ENCODE results near the gene ANAPC15. TPM values are rescaled to one million over a fixed set of nuclear protein-coding genes. Genes with fewer than 3 reads are reported as not detected.
"Not testable (repeated sequence)": the region's sequence is repeated elsewhere in the genome, so short reads cannot be mapped to it uniquely, and the experiment has no call there.

Gene ANAPC15
- total RNA-seq, result 52.1 and 54.9 TPM in 2 replicates

DNA sequence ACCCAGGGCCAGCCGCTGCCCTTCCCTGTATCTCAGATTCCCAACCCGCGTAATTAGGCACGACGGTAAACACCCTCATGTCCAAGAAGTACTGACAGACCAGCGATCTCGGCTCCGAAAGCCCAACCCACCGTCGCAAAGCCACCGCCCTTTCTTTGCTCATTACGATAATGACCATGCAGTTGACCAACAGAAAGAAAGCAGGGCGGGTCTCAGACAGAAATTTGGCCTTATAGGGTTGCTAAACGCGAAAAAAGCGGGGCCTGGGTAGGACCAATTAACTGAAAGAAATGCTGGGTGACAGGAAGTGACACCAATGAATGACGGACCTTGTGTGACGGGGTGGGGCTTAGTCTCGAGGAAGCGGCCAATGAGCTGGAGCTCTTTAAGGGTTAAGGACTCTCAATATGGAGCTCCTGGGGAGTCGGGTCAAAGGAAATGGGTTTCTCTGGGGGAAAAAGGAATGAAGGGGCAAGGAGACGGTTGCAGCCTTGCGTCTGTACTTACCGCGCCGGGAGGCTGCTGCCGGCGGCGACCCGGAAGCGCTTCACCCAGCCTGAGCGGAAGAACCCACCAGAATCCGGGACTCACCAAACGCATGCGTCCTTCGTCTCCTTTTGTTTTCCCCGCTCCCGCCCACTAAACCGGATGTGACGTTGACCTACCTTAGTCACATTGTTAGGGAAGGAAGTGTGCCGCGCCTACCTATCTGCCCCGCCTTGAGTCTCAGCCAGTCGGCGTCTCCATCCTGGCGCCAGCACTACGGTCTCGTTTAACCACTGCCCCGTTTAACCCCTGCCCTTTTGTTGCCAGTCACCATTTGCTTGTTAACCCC, at the start of gene ANAPC15:
TSS of gene ANAPC15 (minus strand) at position 553 of the 835 bp plus-strand sequence. CDS start 1,419 bp downstream, outside the sequence.
- intact Hi-C loops (cut with micrococcal nuclease), result loop anchor here (1.0 to 2.0 kb wide), 6 partner anchors 9 to 184 kb away; partner anchors contain the start of genes LAMTOR1, LRRC51, NUMA1 and XNDC1N
- Mint-ChIP-seq H3K27me3 (no peaks in the 10 kb centered on the region), H3K4me3 (peak within 1 kb of the TSS; percentile 98), H3K9me3 (peaks cover 13% of the 10 kb centered on the region), H3K4me1 (peaks cover 18% of the 10 kb centered on the region), H3K36me3 (ENCODE audit: low read depth) (peaks cover 8% of the 10 kb centered on the region), H3K27ac (peak within 1 kb of the TSS; percentile 99)
- DNase-seq, result peak; percentile 100

DNA sequence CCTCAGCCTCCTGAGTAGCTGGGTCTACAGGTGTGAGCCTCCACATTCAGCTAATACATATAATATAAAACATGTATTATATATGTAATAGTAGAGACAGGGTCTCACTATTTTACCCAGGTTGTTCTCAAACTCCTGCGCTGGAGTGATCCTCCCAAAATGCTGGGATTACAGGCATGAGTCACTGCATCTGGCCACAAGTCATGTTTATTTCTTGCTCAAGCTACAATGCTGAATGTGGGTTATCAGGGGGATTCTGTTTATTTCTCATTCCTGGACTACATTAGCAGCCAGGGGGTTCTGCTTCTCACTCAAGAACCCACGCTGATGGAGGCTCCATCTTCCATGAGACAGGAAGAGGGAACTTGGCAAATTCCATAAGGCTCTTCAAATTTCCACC, 47.8 kb upstream of the ANAPC15 start:
- no peak overlapping the region for H3K4me3 Mint-ChIP-seq
- peaks cover 18% of the 10 kb centered on the region for H3K27me3 Mint-ChIP-seq
- intact Hi-C loops (cut with micrococcal nuclease), result no loop called here
- no peaks in the 10 kb centered on the region for H3K9me3 Mint-ChIP-seq
- H3K27ac Mint-ChIP-seq, result no peak overlapping the region
- no peaks in the 10 kb centered on the region for H3K4me1 Mint-ChIP-seq
- H3K36me3 Mint-ChIP-seq (ENCODE audit: low read depth), result no peaks in the 10 kb centered on the region
- DNase-seq, result no peak

DNA sequence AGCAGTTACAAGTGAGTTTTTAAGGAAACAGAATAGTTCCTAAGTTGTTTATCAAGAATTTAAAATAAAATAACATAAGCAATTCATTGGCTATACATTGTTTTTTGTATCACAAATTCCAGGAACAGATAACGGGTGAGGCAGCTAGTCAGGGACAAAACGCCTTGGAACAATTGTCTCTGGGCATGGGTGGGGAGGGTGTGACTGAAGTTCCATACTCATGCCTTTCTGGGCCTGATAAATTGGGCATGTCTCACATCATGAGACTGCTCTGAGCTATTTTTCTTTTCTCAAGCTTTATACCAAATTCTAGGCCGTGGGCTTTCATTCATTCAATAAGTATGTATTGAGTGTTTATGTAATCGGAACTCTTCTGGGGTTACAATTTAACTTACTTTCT, 44.6 kb upstream of the ANAPC15 start:
- peaks cover 19% of the 10 kb centered on the region for H3K27me3 Mint-ChIP-seq
- no peak for DNase-seq
- intact Hi-C loops (cut with micrococcal nuclease), result no loop called here
- no peak overlapping the region for H3K4me3 Mint-ChIP-seq
- H3K36me3 Mint-ChIP-seq (ENCODE audit: low read depth), result no peaks in the 10 kb centered on the region
- H3K27ac Mint-ChIP-seq, result no peak overlapping the region
- H3K4me1 Mint-ChIP-seq, result no peaks in the 10 kb centered on the region
- no peaks in the 10 kb centered on the region for H3K9me3 Mint-ChIP-seq

DNA sequence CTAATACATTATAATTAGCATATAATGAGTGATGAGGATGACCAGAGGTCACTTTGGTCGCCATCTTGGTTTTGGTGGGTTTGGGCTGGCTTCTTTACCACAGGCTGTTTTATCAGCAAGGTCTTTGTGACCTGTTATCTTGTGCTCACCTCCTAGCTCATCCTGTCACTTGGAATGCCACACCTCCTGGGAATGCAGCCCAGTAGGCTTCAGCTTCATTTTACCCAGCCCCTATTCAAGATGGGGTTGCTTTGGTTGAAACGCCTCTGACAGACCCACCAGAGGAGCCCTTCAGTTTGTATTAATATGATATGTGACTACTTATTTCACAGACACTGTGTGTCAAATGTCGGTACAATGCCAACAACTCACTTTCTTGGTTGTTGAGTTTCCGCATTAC, 43.3 kb upstream of the ANAPC15 start:
- Mint-ChIP-seq H3K27me3 (peaks cover 19% of the 10 kb centered on the region), H3K4me3 (no peak overlapping the region), H3K4me1 (no peaks in the 10 kb centered on the region), H3K36me3 (ENCODE audit: low read depth) (no peaks in the 10 kb centered on the region), H3K9me3 (no peaks in the 10 kb centered on the region), H3K27ac (no peak overlapping the region)
- DNase-seq, result no peak
- intact Hi-C loops (cut with micrococcal nuclease), result no loop called here

DNA sequence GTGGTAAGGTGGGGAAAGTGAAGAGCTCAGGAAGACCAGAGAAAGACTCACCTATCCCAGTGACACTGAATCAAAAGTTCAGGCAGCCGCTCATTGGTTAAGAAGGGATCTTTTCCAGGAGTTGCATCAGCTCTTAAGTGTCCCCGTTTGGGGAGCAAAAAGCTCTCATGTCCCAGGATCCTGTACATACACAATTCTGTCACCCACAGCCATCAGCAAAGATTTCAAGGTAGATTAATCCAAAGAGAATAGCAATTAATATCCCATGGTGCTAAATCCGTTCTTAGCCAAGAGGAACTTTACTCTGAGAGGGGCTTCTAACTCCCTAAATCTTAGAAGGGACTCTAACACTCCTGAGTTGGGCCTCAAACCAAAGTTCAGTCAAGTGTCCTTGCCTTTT, 42.3 kb upstream of the ANAPC15 start:
- H3K9me3 Mint-ChIP-seq, result no peaks in the 10 kb centered on the region
- no peaks in the 10 kb centered on the region for H3K4me1 Mint-ChIP-seq
- H3K27ac Mint-ChIP-seq, result no peak overlapping the region
- H3K4me3 Mint-ChIP-seq, result no peak overlapping the region
- DNase-seq, result no peak
- H3K27me3 Mint-ChIP-seq, result peaks cover 13% of the 10 kb centered on the region
- no peaks in the 10 kb centered on the region for H3K36me3 Mint-ChIP-seq (ENCODE audit: low read depth)
- intact Hi-C loops (cut with micrococcal nuclease), result no loop called here

DNA sequence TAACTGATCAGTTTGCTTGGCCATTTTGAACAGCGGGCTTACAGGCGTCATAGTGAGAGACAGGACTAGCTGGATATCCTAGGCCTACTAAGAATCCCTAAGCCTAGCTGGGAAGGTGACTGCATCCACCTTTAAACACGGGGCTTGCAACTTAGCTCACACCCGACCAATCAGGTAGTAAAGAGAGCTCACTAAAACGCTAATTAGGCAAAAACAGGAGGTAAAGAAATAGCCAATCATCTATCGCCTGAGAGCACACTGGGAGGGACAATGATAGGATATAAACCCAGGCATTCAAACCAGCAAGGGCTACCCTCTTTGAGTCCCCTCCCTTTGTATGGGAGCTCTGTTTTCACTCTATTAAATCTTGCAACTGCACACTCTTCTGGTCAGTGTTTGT, 41.4 kb upstream of the ANAPC15 start:
- intact Hi-C loops (cut with micrococcal nuclease); H3K4me1 Mint-ChIP-seq; H3K4me3 Mint-ChIP-seq; H3K9me3 Mint-ChIP-seq; DNase-seq; H3K36me3 Mint-ChIP-seq (ENCODE audit: low read depth); H3K27ac Mint-ChIP-seq: not testable (repeated sequence)
- peaks cover 15% of the 10 kb centered on the region for H3K27me3 Mint-ChIP-seq

DNA sequence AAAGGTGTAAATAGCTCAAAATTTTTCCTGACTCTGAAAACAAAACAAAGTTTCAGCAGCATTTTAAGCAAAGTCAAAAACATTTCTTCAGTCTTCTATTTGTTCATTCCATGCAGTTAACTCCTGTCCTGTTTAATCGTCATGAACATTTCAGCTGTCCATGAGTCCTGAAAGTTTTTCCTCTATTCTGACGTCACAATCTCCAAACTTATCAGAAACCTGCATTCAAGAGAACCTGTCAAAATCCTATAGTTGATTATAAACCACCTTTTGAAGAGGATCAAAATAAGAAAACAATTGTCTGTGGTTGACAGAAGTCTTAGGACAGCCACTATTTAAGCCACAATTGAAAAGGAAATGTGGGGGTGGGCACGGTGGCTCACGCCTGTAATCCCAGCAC, 38.4 kb upstream of the ANAPC15 start:
- H3K27ac Mint-ChIP-seq, result no peak overlapping the region
- intact Hi-C loops (cut with micrococcal nuclease), result no loop called here
- H3K36me3 Mint-ChIP-seq (ENCODE audit: low read depth), result no peaks in the 10 kb centered on the region
- peaks cover 13% of the 10 kb centered on the region for H3K27me3 Mint-ChIP-seq
- no peaks in the 10 kb centered on the region for H3K4me1 Mint-ChIP-seq
- H3K4me3 Mint-ChIP-seq, result no peak overlapping the region
- no peak for DNase-seq
- H3K9me3 Mint-ChIP-seq, result no peaks in the 10 kb centered on the region

DNA sequence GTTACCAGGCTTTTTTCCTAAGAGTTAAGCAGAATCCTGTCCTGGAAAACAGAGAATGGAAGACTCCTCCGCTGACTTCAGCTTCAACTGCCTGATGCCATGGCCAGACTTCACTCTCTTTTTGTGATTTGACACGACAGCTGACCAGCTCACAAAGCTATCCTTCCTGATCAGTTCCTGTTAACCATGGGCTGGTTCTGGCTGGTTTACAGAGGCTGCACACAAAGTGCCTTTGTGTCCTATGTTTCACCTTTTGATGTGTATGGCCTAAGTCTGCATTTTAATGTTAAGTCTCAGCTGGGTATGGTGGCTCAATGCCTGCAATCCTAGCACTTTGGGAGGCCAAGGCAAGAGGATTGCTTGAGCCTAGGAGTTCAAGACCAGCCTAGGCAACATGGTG, 34.1 kb upstream of the ANAPC15 start:
- peaks cover 7% of the 10 kb centered on the region for H3K27me3 Mint-ChIP-seq
- H3K9me3 Mint-ChIP-seq, result no peaks in the 10 kb centered on the region
- no peak overlapping the region for H3K27ac Mint-ChIP-seq
- peaks cover 10% of the 10 kb centered on the region for H3K4me1 Mint-ChIP-seq
- DNase-seq, result no peak
- H3K4me3 Mint-ChIP-seq, result no peak overlapping the region
- no peaks in the 10 kb centered on the region for H3K36me3 Mint-ChIP-seq (ENCODE audit: low read depth)
- intact Hi-C loops (cut with micrococcal nuclease), result no loop called here

DNA sequence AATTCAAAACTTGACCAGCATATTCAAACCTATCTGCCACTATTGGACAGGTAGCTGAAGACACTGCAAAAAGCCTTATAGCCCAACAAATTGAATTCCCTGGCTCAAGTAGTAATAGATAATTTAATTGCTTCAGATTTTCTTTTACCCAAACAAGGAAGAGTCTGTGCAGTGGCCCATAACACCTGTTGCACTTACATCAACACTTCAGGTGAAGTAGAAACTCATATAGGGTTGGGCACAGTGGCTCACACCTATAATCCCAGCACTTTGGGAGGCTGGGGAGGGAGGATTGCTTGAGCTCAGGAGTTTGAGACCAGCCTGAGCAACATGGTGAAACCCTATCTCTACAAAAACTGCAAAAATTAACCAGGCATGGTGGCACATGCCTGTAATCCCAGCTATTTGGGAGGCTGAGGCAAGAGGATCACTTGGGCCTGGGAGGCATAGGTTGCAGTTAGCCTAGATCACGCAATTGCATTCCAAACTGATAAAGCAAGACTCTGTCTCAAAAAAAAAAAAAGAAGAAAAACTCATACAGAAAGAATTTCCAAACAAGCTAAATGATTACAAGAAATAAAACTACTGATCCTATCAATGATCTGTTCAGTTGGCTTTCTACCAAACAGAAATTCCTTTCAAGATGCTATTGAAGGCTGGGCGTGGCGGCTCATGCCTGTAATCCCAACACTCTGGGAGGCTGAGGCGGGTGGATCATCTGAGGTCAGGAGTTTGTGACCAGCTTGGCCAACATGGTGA, 32.5 kb upstream of the ANAPC15 start:
- Mint-ChIP-seq H3K36me3 (ENCODE audit: low read depth) (no peaks in the 10 kb centered on the region), H3K9me3 (no peaks in the 10 kb centered on the region), H3K4me1 (peaks cover 22% of the 10 kb centered on the region), H3K4me3 (no peak overlapping the region), H3K27ac (no peak overlapping the region), H3K27me3 (peaks cover 5% of the 10 kb centered on the region)
- intact Hi-C loops (cut with micrococcal nuclease), result loop anchor here (1.0 to 5.0 kb wide), 2 partner anchors 43 to 120 kb away; partner anchors contain the start of gene LAMTOR1
- no peak for DNase-seq

DNA sequence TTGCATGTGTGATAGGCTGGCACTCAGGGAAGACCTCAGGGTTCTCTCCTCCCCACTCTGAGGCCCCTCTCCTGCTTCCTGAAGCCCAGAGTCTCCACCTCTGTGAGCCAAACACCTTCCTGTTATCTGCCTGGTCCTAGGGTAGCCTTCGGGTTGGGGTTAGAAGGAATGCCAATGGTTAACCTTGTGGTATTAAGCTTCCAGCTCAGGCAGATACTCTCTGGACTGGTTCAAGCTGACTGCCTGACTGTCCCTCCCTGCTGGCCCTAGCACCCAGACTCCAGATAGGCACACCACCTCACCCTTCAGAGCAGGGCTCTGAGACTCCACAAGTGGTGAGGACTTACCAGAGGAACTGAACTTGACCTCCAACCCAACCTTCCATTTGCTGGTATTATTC, 30.0 kb upstream of the ANAPC15 start:
- H3K27ac Mint-ChIP-seq; H3K4me3 Mint-ChIP-seq; H3K36me3 Mint-ChIP-seq (ENCODE audit: low read depth); H3K27me3 Mint-ChIP-seq; H3K9me3 Mint-ChIP-seq; DNase-seq: not testable (repeated sequence)
- intact Hi-C loops (cut with micrococcal nuclease), result loop anchor here (5.0 kb wide), 1 partner anchor 40 kb away; the partner anchor contains the start of gene LAMTOR1
- H3K4me1 Mint-ChIP-seq, result peaks cover 25% of the 10 kb centered on the region

DNA sequence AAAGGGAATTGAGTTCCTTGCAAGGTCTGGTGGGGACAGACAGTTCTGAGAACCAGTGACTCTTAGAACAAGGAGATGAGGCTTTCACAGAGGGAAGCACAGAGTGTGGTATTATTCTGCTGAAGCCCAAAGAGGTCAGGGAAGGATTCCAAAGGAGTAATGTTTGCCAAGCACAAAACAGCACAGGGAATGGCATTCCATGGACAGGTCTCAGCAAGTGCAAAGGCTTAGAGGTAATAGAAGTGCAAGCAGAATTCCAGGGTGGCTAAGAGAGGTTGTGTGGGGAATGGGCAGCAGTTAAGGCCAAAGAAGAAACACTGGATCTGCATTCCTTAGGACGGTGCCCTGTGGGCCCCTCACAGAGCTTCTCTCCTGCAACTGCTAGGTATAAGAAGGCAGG, 29.6 kb upstream of the ANAPC15 start:
- intact Hi-C loops (cut with micrococcal nuclease), result loop anchor here (5.0 kb wide), 1 partner anchor 40 kb away; the partner anchor contains the start of gene LAMTOR1
- H3K4me3 Mint-ChIP-seq; H3K9me3 Mint-ChIP-seq; DNase-seq; H3K27ac Mint-ChIP-seq; H3K27me3 Mint-ChIP-seq; H3K36me3 Mint-ChIP-seq (ENCODE audit: low read depth): not testable (repeated sequence)
- peaks cover 25% of the 10 kb centered on the region for H3K4me1 Mint-ChIP-seq

DNA sequence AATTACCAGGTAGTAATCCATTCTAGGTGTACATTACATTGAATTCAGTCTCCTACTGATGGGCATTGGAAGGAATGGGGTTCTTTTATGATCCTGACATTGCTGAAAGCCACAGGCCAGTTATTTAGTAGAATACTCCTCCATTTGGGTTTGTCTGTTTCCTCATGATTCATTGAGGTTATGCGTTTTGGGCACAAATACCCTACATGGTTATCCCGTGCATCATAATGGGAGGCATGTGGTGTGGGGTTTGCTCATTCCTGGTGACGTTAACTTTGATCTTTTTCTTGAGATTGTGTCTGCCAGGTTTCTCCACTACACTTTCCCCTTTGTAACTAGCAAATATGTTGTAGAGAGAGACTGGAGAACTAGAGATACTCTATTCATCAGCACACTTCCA, 28.6 kb upstream of the ANAPC15 start:
- peak overlapping the region; percentile 60 for H3K27ac Mint-ChIP-seq
- DNase-seq, result peak; percentile 70
- peaks cover 2% of the 10 kb centered on the region for H3K27me3 Mint-ChIP-seq
- no peaks in the 10 kb centered on the region for H3K36me3 Mint-ChIP-seq (ENCODE audit: low read depth)
- intact Hi-C loops (cut with micrococcal nuclease), result loop anchor here (1.0 to 5.0 kb wide), 2 partner anchors 29 to 39 kb away; partner anchors contain the start of genes ANAPC15 and LAMTOR1
- no peaks in the 10 kb centered on the region for H3K9me3 Mint-ChIP-seq
- peak overlapping the region; percentile 18 for H3K4me3 Mint-ChIP-seq
- peaks cover 27% of the 10 kb centered on the region for H3K4me1 Mint-ChIP-seq

DNA sequence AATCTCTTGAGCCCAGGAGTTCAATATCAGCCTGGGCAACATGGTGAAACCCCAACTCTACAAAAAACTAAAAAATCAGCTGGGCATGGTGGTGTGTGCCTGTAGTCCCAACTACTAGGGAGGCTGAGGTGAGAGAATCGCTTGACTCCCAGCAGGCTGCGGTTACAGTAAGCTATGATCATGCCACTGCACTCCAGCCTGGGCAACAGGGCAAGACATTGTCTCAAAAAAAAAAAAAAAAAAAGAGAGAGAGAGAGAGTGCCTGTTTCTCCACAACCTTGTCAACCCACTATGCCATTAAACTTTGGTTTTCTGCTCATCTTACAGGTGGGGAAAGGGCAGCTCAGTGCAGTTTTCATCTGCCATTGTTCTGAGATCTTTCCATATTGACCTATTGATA, 28.2 kb upstream of the ANAPC15 start:
- H3K36me3 Mint-ChIP-seq (ENCODE audit: low read depth), result no peaks in the 10 kb centered on the region
- peaks cover 27% of the 10 kb centered on the region for H3K4me1 Mint-ChIP-seq
- peak overlapping the region; percentile 18 for H3K4me3 Mint-ChIP-seq
- peak overlapping the region; percentile 60 for H3K27ac Mint-ChIP-seq
- no peaks in the 10 kb centered on the region for H3K9me3 Mint-ChIP-seq
- intact Hi-C loops (cut with micrococcal nuclease), result loop anchor here (1.0 to 5.0 kb wide), 2 partner anchors 28 to 38 kb away; partner anchors contain the start of genes ANAPC15 and LAMTOR1
- DNase-seq, result no peak
- peaks cover 2% of the 10 kb centered on the region for H3K27me3 Mint-ChIP-seq

DNA sequence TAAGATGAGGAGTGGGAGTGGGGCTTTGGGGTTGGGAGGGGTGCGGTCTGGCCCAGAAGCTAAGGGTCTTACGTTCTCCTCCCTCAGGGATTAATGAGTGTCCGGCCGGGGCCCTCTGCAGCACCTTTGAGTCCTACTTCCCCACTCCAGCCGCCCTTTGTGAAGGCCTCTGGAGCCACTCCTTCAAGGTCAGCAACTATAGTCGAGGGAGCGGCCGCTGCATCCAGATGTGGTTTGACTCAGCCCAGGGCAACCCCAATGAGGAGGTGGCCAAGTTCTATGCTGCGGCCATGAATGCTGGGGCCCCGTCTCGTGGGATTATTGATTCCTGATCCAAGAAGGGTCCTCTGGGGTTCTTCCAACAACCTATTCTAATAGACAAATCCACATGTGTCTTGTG, 27.0 kb upstream of the ANAPC15 start:
- H3K27me3 Mint-ChIP-seq, result peaks cover 2% of the 10 kb centered on the region
- intact Hi-C loops (cut with micrococcal nuclease), result no loop called here
- H3K4me3 Mint-ChIP-seq, result no peak overlapping the region
- no peaks in the 10 kb centered on the region for H3K9me3 Mint-ChIP-seq
- no peaks in the 10 kb centered on the region for H3K36me3 Mint-ChIP-seq (ENCODE audit: low read depth)
- no peak for DNase-seq
- H3K27ac Mint-ChIP-seq, result no peak overlapping the region
- peaks cover 27% of the 10 kb centered on the region for H3K4me1 Mint-ChIP-seq

Measured in activated CD4-positive, alpha-beta T cell treated with anti-CD3 and anti-CD28 coated beads, Interleukin-2, amount 10 ng/mL, durations not matched to agents 24 days and 14 days (primary cell).